HG03066 (cell line): Measurements from ENCODE around the gene MAP3K7.
A peak's percentile ranks its signal among the peaks of the same experiment; 100 is the strongest.
"Not testable (repeated sequence)": the region's sequence is repeated elsewhere in the genome, so short reads cannot be mapped to it uniquely, and the experiment has no call there.

Experiments used
- ATAC-seq: cut with Tn5 transposase; IDR thresholded peaks from one replicate; pipeline ENCODE4 v1.9.1; 2021; ENCODE audit warnings: low read depth; ENCODE audit not compliant: unreplicated experiment

Gene MAP3K7

DNA sequence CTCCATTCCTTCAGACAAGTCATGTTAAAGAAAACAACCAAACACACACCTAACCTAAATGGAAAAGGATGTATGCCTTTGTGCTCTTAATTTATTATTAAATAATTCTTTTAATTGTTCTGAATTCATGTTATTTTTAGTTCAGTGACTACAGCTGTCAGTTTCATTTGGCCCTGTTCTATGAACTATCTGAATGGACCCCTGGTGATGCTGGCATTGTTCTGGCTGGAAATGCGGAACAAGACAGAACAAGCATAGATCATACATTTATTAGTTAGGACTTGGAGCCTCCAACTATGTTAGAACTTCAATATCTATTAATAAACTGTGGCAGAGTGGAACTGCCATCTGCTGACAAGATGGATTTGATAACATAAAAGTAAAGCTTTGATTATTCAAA is 5.7 kb downstream of the MAP3K7 start:
- ATAC-seq, result no peak

DNA sequence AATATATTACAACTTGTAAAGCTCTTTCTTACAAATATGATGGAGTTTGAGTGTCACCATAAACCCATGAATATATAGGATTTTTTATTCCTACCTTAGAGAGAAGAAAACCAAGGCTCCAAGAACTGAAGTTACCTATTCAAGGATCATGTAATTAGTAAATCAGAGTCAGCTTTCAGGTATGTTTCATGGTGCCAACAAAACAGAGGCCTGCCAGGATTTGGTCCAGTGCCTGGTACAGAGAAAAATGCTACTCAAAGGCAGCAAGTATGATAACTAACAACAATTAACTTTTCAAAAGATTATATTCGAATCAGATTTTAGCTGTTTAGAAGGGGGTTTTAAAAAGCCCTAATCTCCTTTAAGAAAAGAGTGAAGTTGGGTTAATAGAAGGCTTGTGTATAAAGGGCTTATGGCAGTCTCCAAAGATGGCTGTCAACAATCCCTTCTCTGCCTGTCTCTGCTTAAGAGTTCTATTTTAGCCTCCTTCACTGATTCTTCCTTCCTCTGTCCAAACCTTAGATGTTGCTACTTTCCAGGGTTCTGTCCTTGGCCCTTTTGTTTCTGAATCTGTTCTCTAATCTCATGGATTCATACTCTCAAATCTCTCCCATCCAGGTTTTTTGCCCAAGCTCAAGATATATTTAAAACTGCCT is 7.8 kb downstream of the MAP3K7 start:
- no peak for ATAC-seq

DNA sequence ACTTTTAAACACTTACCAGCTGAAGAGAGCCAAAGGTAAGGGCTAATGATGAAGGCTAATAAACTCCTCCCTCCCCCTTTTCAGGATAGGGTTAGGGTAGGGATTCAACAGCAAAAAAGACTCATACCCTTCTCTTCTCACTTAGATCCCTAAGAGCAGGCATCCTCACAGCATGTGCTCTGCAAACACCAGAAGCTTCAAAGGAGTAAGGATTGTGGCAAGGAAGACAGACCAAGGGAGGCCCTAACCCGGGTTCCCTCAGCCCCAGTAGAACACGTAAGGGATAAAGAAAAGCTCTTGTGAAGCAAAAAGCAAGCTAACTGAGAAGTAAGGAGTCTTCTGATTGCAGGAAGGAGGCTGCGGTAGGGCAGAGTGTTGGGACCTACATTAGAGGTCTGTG is 11.6 kb downstream of the MAP3K7 start:
- ATAC-seq, result no peak

DNA sequence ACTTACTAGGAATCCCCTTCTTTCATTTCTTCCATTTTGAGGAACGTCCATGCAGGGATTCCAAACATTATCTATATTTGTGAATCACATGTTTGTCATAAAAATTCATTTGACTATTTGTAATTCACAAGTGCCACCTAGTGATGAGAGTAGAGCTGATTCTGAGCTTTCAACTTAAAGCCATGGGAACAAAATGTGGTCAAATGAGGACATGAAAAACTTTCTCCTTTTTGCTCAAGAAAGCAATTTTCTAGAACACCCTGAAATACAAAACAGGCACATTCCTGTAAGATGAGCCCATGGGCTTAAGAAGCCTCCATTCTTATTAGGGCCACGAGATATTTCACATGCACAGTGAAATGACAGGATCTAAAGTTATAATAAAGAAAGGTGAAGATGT is 12.3 kb downstream of the MAP3K7 start:
- ATAC-seq, result no peak

DNA sequence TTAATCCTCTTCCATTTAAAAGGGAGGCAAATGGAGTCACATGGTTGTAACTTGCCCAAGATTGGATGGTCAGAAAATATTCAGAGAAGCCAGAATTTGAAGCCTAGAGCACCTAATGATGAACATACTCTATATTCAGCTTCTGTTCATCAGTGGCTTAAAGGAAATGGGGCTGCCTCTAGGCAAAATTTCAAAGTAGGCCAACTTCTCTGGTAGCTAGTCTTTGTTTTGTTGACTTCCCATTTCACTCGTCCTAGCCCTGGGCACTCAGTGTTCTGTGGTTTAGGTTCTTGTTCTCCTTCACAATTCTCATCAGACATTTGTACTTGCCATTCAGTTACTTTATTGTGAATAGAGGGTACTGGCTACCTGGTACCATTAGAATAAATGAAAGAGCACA is 13.2 kb downstream of the MAP3K7 start:
- no peak for ATAC-seq

DNA sequence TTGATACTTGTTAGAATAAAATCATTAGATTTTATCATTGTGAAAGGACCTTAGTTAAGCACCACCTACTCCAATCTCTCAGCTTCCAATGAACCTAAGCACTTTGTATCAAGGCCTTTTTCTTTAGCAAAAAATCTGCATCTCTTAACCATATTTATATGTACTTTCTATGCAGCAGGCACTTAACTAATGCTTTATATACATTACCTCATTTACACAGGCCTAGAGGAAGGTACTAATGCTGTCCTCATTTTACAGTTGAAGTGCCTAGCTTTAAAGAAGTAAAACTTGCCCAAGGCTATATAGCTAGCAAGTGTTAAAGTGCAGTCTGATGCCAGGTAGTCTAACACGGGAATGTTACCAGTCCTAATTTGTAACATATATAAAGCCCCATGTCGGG is 14.0 kb downstream of the MAP3K7 start:
- ATAC-seq, result no peak

DNA sequence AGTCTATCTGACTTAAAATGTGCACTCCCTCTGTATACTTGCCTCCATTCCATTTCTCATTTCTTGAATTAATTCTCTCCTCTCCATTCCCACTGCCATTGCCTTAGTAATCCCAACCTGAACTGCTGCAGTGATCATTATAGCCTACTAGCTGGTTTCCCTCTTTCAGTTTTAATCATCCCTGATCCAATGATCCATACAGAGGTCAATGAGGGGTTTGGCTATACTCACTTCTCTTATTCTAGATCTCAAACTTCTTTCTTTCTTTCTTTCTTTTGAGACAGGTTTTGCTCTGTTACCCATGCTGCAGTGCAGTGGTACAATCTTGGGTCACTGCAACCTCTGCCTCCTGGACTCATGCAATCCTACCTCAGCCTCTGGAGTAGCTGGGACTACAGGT is 17.6 kb downstream of the MAP3K7 start:
- ATAC-seq, result no peak

DNA sequence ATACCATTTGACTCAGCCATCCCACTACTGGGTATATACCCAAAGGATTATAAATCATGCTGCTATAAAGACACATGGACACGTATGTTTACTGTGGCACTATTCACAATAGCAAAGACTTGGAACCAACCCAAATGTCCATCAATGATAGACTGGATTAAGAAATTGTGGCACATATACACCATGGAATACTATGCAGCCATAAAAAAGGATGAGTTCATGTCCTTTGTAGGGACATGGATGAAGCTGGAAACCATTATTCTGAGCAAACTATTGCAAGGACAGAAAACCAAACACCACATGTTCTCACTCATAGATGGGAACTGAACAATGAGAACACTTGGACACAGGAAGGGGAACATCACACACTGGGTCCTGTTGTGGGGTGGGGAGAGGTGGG is 19.2 kb downstream of the MAP3K7 start:
- ATAC-seq, result not testable (repeated sequence)

DNA sequence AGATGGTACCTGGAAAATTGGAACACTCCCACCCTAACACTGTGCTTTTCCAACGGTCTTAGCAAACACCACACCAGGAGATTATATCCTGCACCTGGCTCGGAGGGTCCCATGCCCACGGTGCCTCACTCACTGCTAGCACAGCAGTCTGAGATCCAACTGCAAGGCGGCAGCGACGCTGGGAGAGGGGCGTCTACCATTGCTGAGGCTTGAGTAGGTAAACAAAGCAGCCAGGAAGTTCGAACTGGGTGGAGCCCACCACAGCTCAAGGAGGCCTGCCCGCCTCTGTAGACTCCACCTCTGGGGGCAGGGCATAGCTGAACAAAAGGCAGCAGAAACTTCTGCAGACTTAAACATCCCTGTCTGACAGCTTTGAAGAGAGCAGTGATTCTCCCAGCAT is 24.5 kb downstream of the MAP3K7 start:
- ATAC-seq, result not testable (repeated sequence)

DNA sequence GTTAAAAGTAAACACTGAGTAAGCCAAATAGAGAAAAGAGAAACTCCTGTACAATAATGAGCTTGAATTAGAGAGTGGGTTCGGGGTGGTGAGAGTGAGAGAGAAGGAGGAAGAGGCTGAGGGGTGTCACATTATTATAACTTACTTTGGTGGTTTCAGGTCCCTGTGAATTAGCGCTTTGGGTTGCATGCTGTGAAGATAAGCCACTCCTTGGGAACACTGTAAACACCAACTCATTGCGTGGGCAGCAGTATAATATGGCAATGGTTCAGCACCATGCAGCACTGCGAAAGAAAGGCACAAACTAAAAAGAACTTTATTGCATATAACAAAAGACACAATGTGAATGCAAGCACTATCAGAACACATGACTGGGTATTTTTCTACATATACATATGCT is 26.9 kb downstream of the MAP3K7 start:
- ATAC-seq, result no peak

DNA sequence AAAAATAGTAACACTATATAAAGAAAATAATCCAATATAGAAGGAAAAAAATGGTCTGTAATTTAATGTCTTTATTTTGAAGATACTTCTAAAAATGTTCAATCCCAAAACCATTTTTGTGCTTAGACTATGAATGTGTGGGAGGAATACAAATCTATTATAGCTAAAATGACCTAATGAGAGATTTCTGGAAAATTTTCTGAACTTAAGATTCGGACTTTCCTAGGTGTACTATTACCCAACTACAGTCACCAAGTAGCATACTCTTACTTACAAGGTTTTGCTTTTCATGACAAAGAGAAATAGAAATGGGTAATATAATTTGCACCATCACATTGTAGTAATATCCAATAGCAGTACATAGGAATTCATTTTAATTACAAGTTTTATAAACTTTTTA is 29.9 kb downstream of the MAP3K7 start:
- ATAC-seq, result no peak

DNA sequence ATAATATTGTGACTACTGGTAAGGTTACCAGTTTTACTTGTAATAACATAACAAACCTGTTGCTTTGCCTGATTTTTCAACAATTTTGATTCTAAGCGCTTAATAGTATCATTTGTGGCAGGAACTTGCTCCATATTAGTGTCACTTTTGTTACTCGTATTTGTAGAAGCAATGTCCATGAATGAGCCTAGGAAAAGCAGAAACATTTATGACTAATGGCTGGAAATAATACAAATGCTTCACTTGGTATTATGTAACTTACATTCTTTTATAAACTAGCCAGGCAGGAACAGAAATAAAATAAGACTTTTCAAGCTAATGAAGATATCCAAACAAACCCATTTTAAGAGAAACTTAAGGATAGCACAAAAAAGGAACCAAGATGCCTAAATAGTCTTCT is 38.9 kb downstream of the MAP3K7 start:
- no peak for ATAC-seq

DNA sequence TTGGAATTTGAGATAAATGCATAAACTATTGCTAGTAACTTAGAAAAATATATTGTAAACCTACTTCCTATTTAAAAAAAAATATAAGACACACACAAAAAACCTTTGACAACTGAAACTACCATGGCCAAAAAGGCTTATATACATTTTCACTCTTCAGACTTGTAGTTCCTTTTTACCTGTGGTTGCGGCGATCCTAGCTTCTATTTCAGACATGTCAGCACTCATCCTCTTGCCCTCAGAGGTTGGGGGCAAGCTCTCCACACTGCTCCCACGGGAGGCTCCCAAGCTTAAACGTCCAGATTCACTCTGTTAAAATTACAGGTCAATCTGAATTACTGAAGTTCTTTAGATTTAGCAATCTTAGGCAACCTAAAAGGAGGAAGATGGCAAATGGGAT is 39.8 kb downstream of the MAP3K7 start:
- no peak for ATAC-seq

DNA sequence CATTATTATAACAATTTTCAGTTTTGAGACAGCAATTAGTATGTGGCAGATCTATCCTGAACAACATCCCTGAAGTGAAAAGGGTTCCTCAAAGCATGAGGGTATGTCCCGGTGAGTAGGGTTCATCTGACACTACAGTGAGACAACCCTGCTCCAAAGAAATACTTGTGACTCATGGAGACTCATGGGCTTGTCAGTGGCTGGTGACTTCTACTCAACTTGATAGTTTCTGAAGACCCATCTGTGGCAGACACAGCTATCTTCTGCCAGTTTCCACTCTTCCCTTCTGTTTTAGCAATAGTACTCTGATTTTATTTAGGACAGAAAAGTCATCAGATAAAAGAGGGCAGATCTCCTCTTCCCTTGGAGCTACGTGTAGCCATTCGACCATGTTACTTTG is 41.4 kb downstream of the MAP3K7 start:
- no peak for ATAC-seq

DNA sequence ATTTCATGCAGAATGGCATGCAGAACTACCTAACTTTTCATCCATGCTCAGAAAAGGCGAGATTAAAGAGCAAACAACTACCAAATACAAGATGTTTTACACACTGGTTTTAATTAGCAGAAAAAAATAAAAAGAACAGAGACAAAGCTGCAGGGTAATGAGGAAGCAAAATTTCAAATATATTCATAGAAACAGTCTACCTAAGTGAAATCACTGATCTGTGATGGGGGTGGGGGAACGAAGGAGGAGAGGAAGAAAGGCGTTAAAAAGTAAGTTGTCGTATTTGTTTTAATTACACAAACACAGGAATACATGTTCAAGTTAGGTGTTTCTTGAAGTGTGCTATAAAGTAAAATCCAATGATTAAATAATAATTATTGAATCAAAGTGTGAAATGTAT is 42.1 kb downstream of the MAP3K7 start:
- no peak for ATAC-seq

DNA sequence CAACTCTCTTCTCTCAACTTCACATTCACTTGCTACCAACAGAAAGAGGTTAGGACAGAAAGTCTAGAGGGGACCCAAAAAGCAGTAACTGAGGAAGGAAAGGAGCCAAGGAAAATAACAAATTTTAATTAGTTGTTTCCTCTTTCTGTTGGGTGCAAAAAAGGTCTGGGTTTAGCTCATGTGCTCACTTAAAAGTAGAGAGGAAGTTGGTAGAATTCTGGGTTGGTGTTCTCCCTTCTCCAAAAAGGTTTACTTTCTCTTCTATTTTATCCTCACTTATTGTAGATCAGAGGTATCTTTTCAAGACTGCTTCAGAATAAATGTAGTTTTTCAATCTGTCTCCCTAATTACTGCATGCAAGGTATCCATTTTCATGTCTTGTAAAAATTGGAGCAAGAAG is 42.8 kb downstream of the MAP3K7 start:
- ATAC-seq, result no peak

DNA sequence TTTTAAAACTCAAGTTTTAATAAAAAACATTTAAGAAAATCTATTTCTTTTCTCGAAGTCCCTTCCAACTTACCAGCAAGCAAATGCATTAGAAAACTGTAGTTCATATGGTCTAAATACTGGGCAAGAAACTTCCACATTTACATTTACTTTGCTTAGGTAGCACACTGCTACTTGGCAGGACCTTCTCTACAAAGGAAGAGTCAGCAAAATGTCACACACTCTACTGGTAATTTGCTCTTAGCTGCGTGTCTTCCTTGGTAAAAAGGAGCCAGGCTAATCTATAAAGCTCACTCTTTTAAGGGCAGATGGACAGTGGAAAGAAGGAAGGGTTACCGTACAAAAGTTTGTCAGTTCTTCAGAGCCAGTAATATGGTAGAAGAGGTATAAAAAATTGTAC is 45.7 kb downstream of the MAP3K7 start:
- no peak for ATAC-seq

DNA sequence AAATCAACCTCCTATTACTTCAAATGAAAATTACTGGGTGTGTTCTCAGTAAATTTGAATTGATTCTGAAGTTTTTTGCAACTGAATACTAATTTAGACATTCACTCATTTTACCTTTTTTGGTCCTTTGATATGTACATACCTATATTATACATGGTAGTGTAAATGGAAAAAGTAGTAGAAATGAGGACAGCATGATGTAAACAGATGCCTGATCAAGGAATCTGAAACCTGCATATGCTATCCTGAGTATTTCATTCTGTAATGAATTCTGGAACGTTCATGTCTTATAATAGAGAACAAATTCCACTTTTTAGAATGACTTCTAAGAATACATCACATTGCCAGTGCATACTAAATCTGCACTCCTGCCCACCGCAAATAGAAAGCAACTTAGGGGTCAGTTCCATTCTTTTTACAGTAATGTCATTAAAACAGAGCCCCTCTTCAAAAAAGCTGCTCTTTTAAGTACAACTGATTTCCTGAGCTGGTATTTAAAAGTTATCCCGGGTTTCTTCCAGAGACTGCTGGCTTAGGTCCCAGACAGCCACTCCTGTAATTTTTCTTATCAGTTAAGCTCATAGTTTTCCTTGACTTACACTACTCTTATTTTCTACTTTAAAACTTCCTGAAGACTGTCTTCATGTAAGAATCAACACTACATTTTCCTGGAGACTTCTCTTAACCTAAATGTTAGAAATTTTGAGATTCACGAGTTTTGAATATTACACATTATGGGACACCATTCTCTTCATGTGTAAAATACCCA is 48.4 kb downstream of the MAP3K7 start:
- no peak for ATAC-seq

DNA sequence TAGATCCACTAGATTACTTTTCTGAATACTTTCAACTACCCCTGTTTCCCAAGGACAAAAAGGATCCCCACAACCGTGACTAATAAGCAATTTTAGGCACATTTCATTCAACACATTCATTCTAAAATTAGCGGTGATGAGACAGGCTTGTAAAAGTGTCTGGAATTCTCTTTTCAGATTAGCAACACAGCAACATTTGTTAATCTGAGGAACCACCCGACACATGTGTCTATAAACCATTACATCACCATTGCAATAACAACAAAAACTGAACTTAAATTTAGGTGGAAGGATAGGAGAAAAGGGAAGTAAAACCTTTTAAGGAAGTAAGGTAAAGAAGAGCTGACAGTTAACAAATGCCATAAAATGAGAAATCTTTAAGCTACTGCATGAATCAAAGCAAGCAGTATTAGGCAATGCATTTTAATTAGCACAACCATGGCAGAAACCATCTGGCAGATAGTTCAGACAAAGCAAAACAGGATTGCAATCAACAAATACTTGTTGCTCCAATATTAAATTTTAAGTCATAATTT is 49.1 kb downstream of the MAP3K7 start:
- peak; percentile 63 for ATAC-seq

DNA sequence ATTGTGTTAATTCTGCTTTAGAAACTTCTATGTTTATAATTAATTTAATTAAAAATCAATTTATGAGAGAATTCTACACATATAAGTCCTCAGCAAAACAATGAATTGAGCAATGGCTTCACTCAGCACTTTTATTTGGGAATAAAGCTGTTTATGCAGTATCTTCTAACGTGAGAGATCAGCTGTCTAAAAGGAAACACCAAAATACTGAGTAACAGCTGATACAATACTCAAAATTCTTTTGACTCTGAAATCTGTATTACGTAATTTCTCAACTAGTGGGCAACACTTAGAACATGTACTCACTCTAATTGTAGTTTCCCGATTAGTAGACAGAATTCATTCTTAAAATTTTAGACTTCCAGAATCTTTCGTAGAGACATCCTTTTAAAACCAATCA is 49.8 kb downstream of the MAP3K7 start:
- ATAC-seq, result no peak

DNA sequence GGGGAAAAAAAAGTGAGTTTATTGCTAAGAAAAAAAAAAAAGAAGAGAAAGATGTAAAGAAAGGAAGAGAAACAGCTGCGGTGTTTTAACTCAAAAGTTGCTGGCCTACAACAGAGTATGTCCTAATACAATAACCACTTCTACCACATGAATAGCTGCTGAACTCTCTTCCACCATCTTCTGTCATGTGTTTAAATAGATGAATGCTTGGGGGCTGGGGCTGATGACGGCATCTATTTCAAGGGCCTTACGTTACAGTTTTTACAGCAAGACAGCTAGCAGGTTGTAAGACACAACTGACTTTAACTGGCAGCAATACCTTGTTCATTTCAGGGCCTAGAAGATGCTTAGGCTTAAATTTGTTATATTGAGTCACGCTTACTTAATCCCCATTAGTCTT is 50.4 kb downstream of the MAP3K7 start:
- ATAC-seq, result no peak

DNA sequence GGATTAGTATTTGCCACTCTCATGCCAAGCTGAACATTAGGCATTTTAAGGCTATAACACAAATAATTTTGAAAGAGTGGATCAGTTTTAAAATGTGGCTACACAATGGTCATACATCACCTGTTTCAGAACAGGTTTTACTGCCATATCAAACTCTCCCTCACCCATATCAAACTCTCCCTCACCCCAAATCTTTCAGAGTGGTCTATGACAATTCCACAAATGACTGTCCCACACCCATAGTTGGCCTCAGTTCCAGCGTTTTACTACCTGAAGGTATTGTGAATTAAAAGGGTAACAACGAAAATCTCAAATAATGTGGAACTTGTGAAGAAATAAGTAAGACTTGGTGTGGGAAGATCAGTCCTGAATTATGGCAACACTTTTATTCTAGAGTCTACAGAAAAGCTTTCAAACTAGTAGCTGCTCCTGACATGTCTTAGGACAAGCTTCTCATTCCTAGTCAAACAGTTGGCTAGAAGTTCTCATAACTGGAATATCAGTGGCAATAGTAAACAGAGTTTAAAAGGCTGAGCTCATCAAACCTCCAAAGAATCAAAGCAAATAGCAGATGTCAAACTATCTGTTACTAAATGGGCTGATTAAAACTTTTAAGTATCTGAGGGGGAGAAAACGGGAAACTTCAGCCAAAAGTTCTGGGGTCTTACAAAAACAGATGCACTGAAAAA is 52.4 kb downstream of the MAP3K7 start:
- ATAC-seq, result no peak
